Activated CD4-positive, CD25-positive, alpha-beta regulatory T cell treated with anti-CD3 and anti-CD28 coated beads, Interleukin-2, amount 50 U/mL, for 72 hours (primary cell): ENCODE results near the gene ZNF665.
"Not testable (repeated sequence)": the region's sequence is repeated elsewhere in the genome, so short reads cannot be mapped to it uniquely, and the experiment has no call there.

Source experiments
- DNase-seq: peaks from one replicate; pipeline ENCODE4 v3.0.0; 2021

Gene ZNF665

GRCh38 chr19:53192771-53193534 lies at the start of gene ZNF665:
TSS of gene ZNF665 (minus strand) at chr19:53193358. CDS start at chr19:53182898, 10,460 bp downstream.
- DNase-seq: peak; percentile 72

- no peak for DNase-seq
These were observed 44.1 kb upstream of the ZNF665 start for GRCh38 chr19:53237114-53237777.

- DNase-seq: no peak
These were observed 31.4 kb upstream of the ZNF665 start for GRCh38 chr19:53224606-53225005.

GRCh38 chr19:53222716-53223115 lies 29.6 kb upstream of the ZNF665 start:
- DNase-seq: not testable (repeated sequence)

- no peak for DNase-seq
These were observed 19.7 kb upstream of the ZNF665 start for GRCh38 chr19:53212703-53213320.

GRCh38 chr19:53211554-53211953 lies 18.4 kb upstream of the ZNF665 start:
- not testable (repeated sequence) for DNase-seq

- DNase-seq: peak; percentile 98
These were observed 3.7 kb upstream of the ZNF665 start for GRCh38 chr19:53196777-53197396.

GRCh38 chr19:53195265-53195903 lies 2.2 kb upstream of the ZNF665 start:
- DNase-seq: peak; percentile 67

GRCh38 chr19:53193535-53194222 lies 521 bp upstream of the ZNF665 start:
- DNase-seq: no peak

GRCh38 chr19:53190253-53190652 lies 2.9 kb downstream of the ZNF665 start:
- DNase-seq: no peak

- not testable (repeated sequence) for DNase-seq
These were observed 3.4 kb downstream of the ZNF665 start for GRCh38 chr19:53189691-53190198.

- DNase-seq: not testable (repeated sequence)
These were observed 7.8 kb downstream of the ZNF665 start for GRCh38 chr19:53185155-53185882.

- no peak for DNase-seq
These were observed 9.9 kb downstream of the ZNF665 start for GRCh38 chr19:53183146-53183764.

GRCh38 chr19:53182202-53182601 lies 11.0 kb downstream of the ZNF665 start:
- no peak for DNase-seq

- no peak for DNase-seq
These were observed 15.2 kb downstream of the ZNF665 start for GRCh38 chr19:53177986-53178385.

GRCh38 chr19:53172889-53173288 lies 20.3 kb downstream of the ZNF665 start:
- no peak for DNase-seq

- DNase-seq: no peak
These were observed 27.5 kb downstream of the ZNF665 start for GRCh38 chr19:53165691-53166091.

GRCh38 chr19:53161123-53161522 lies 32.0 kb downstream of the ZNF665 start:
- DNase-seq: no peak

- DNase-seq: no peak
These were observed 32.8 kb downstream of the ZNF665 start for GRCh38 chr19:53160350-53160749.

GRCh38 chr19:53158119-53158656 lies 35.0 kb downstream of the ZNF665 start:
- DNase-seq: peak; percentile 52

GRCh38 chr19:53157626-53158025 lies 35.5 kb downstream of the ZNF665 start:
- no peak for DNase-seq
